Endothelial cell of umbilical vein (primary cell): ENCODE measurements around the gene ADGRG1.

ENCODE experiments used
- CTCF ChIP-seq, 2 donors: IDR thresholded peaks; 1 replicate in 1 of 2; 2 replicates in 1 of 2; pipeline ENCODE4 v1.5.1; 2011; ENCODE audit warnings: low read length in 2 of 2, mild to moderate bottlenecking in 2 of 2, moderate library complexity in 2 of 2, control low read depth in 1 of 2, inconsistent platforms in 1 of 2, low read depth in 1 of 2; ENCODE audit not compliant: insufficient read depth in 1 of 2; ENCODE audit errors: extremely low read depth in 1 of 2
- FOS ChIP-seq: IDR thresholded peaks from 2 replicates; pipeline ENCODE4 v1.6.1; 2011; ENCODE audit warnings: mild to moderate bottlenecking, low read length, moderate library complexity, borderline replicate concordance; ENCODE audit not compliant: insufficient read depth
- GATA2 ChIP-seq: IDR thresholded peaks from 2 replicates; pipeline ENCODE4 v1.7.0; 2011; ENCODE audit warnings: low read depth, mild to moderate bottlenecking, moderate library complexity, mixed read lengths, low read length; ENCODE audit not compliant: insufficient read length, insufficient read depth
- JUN ChIP-seq: IDR thresholded peaks from 2 replicates; pipeline ENCODE4 v1.6.1; 2011; ENCODE audit warnings: borderline replicate concordance, low read depth; ENCODE audit not compliant: insufficient read length, insufficient read depth
- POLR2A ChIP-seq: IDR thresholded peaks from 2 replicates; pipeline ENCODE4 v1.6.1; 2012; ENCODE audit warnings: low read depth, mild to moderate bottlenecking, control low read depth, low read length
- POLR2AphosphoS5 ChIP-seq: IDR thresholded peaks from 2 replicates; pipeline ENCODE4 v1.6.1; 2012; ENCODE audit warnings: low read depth, mild to moderate bottlenecking, control low read depth, low read length, moderate library complexity; ENCODE audit not compliant: insufficient read depth

- TF ChIP-seq POLR2AphosphoS5 = no peak
- no peak for TF ChIP-seq CTCF (IDR thresholded peaks at IDR 0.05; ENCODE audit: extremely low read depth in 1 of 2, insufficient read depth in 1 of 2, low read depth in 1 of 2, low read length in 2 of 2)
- TF ChIP-seq POLR2A = no peak
- TF ChIP-seq FOS = no peak
- TF ChIP-seq JUN = no peak
- TF ChIP-seq GATA2 = no peak
Observed at GRCh38 chr16:57656342-57656955, 28.0 kb downstream of the ADGRG1 start.
